ACHN (cell line): ENCODE measurements around the gene GRIK2.
A peak's percentile ranks its signal among the peaks of the same experiment; 100 is the strongest.

Source experiments
- DNase-seq: peaks from one replicate; pipeline ENCODE4 v3.0.0-alpha.2; 2015
- in situ Hi-C: cut with HindIII; loops from 2 replicates; pipeline ENCODE4 v1.10.0; 2017; ENCODE audit warnings: low sequenced_read_pairs, low pct_ligation_motif_present, low pct_unique_long_range_greater_than_20kb

GRIK2 gene

DNA sequence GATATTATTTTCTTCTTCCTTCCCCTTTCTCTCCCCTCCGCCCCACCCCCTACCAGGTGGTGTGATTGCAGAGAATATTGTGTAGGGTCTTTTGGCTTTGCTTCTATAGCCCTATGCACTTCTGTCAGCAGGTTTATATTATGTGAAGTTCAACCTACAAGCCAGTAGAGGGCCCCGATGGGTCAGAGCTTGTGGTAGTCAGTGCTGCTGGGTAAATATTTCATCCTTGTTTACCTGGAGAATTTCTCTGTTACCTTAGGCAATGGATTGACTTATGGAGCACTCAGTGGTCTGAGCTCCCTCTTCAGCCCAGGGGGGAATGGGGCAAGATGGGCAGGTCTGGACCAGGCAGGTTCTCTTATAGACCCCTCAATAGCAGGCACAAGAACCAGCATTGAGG, 720.9 kb downstream of the GRIK2 start:
- peak; percentile 19 for DNase-seq
- in situ Hi-C loops, result no loop called here

DNA sequence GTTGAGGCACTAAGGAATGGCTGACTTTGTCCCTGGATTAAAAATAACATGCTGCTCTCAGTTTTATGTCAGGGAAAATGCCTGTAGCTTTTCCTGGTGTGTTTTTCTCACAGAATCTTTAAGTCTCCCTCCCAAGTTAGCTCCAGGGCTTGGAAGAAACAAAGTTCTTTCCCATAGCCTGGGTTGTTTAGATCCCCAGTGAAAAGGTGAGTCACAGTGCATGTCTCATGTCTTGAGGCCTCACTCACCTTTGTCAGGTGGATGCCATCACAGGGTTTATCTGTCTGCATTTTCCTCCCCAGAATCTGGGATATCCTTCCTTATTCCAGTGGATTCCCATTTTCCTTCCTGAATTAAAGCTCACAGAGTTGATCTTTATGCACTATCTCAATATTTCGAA, 722.4 kb downstream of the GRIK2 start:
- DNase-seq, result no peak
- in situ Hi-C loops, result no loop called here

DNA sequence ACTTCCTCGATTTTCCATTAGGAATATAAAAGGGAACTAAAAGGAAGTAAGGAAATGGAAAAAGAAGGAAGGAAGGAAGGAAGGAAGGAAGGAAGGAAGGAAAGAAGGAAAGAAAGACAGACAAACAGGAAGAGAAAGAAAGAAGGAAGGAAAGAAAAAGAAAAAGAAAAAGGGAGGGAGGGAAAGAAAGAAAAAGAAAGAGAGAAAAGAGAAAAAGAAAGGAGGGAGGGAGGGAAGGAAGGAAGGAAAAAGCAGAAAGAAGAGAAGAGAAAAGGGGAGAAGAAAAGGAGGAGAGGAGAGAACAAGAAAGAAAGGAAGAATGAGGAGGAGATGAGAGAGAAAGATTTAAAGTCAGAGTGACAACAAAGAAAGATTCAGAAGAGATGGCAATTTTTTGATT, 724.5 kb downstream of the GRIK2 start:
- in situ Hi-C loops, result no loop called here
- DNase-seq, result no peak
